Measurements from ENCODE around the gene SNX3. TPM values are rescaled to one million over a fixed set of nuclear protein-coding genes. Genes with fewer than 3 reads are reported as not detected.
"Not testable (repeated sequence)": the region's sequence is repeated elsewhere in the genome, so short reads cannot be mapped to it uniquely, and the experiment has no call there.

Gene SNX3
- total RNA-seq, 2 experiments from 2014 or later, result 59.9 to 65.7 TPM

DNA sequence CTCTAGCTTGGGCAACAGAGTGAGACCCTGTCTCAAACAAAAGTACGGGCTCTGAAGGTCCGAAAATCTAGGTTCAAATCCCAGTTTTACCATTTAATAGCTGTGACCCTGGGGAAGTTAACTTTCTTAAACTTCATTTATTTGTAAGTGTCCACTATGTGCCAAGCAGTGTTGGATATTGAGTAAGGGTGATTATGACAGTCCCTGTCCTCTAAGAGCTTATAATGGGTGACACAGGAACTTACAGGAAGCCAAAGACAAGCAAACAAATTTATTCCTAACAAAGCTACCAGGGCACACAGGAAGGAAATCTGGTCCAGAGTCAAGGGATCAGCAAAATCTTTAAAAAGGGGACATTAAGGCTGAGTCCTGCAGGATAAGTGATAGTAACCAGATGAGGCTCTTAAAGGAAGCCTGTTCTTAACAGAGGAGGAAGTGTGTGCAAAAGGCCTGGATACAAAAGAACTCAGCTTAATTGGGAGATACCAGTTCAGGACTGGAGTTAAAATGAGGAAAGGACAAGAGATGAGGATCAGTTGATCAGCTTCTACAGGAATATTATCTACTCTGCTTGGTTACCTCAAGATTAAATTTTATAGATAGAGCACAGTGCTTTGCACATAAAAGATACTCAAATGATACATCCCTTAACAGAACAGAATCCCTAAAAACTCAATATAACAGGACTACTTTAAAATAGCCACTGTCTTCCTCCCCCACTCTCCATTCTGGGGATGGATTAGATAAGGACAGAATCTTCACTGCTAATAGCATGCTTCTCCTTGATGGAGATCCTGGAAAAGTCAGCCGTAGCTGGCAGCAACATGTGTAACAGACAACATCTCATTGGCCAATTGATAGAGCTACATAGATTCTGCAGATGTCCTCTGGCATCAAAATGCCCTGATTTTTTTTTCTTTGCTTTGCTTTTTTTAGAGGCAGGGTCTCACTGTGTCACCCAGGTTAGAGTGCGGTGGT is 6.1 kb downstream of the SNX3 start:
- intact Hi-C loops (cut with micrococcal nuclease), result no loop called here
- no peak for DNase-seq
- Mint-ChIP-seq H3K27me3 (ENCODE audit: low read depth) (no peaks in the 10 kb centered on the region), H3K9me3 (no peaks in the 10 kb centered on the region), H3K27ac (no peak overlapping the region), H3K36me3 (ENCODE audit: low read depth) (peaks cover 9% of the 10 kb centered on the region), H3K4me1 (ENCODE audit: low read depth) (peaks cover 55% of the 10 kb centered on the region), H3K4me3 (no peak overlapping the region)
- CTCF ChIA-PET, result interaction anchor here (0.6 to 1.1 kb wide), 3 partner anchors 8 to 364 kb away, joined by 3 read pairs; no protein-coding TSS in a partner anchor

DNA sequence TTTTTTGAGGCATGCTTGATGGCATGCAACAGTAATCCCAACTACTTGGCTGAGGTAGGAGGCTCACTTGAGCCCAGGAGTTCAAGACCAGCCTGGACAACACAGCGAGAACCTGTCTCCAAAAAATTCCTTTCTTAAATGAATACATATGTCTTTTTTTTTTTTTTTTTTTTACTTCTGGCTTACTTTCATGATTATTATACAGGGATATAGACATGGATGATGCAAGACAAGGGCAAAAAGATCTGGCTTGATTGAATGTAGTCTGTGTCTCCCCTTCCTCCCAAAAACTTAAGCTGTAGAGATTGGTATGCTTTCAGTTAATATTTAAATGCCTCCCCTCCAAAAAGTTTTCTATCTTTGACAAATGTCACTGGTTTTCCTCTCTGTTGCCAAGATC is 7.6 kb downstream of the SNX3 start:
- H3K27me3 Mint-ChIP-seq (ENCODE audit: low read depth), result no peaks in the 10 kb centered on the region
- CTCF ChIA-PET, result interaction anchor here (0.6 kb wide), 1 partner anchor 97 kb away, joined by 4 read pairs; no protein-coding TSS in a partner anchor
- no peaks in the 10 kb centered on the region for H3K9me3 Mint-ChIP-seq
- peaks cover 10% of the 10 kb centered on the region for H3K36me3 Mint-ChIP-seq (ENCODE audit: low read depth)
- H3K27ac Mint-ChIP-seq, result no peak overlapping the region
- no peak overlapping the region for H3K4me3 Mint-ChIP-seq
- no peak for DNase-seq
- intact Hi-C loops (cut with micrococcal nuclease), result no loop called here
- H3K4me1 Mint-ChIP-seq (ENCODE audit: low read depth), result peaks cover 54% of the 10 kb centered on the region

DNA sequence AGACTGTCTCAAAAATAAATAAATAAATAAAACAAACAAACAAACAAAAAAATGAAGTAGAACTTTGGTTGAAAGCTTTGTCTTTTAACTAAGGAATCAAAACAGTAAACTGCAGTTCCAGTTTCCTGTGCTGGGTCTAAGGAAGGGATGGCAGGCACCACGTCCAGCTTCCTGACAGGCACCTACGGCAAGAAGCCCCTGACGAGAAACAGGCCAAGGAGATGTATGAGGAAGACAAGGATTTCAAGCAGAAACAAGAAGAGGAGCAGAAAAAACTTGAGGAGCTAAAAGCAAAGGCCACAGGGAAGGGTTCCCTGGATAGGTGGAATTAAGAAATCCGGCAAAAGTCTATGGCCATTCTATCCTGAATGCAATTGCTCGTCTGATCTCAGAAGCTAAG is 8.8 kb downstream of the SNX3 start:
- H3K36me3 Mint-ChIP-seq (ENCODE audit: low read depth), result peaks cover 14% of the 10 kb centered on the region
- H3K9me3 Mint-ChIP-seq, result no peaks in the 10 kb centered on the region
- peaks cover 55% of the 10 kb centered on the region for H3K4me1 Mint-ChIP-seq (ENCODE audit: low read depth)
- no peaks in the 10 kb centered on the region for H3K27me3 Mint-ChIP-seq (ENCODE audit: low read depth)
- intact Hi-C loops (cut with micrococcal nuclease), result no loop called here
- DNase-seq, result no peak
- H3K27ac Mint-ChIP-seq, result no peak overlapping the region
- no peak overlapping the region for H3K4me3 Mint-ChIP-seq
- CTCF ChIA-PET, result interaction anchor here (0.6 to 2.0 kb wide), 4 partner anchors 9 to 271 kb away, joined by 3 to 9 read pairs (median 4); partner anchors contain the start of gene SNX3

GRCh38 chr6:108251252-108251651 is 9.6 kb downstream of the SNX3 start:
- Mint-ChIP-seq H3K4me3 (no peak overlapping the region), H3K4me1 (ENCODE audit: low read depth) (peaks cover 50% of the 10 kb centered on the region), H3K27ac (no peak overlapping the region), H3K9me3 (no peaks in the 10 kb centered on the region), H3K36me3 (ENCODE audit: low read depth) (peaks cover 20% of the 10 kb centered on the region), H3K27me3 (ENCODE audit: low read depth) (no peaks in the 10 kb centered on the region)
- CTCF ChIA-PET, result interaction anchor here (2.0 kb wide), 1 partner anchor 9 kb away, joined by 9 read pairs; the partner anchor contains the start of gene SNX3
- no peak for DNase-seq
- intact Hi-C loops (cut with micrococcal nuclease), result no loop called here

DNA sequence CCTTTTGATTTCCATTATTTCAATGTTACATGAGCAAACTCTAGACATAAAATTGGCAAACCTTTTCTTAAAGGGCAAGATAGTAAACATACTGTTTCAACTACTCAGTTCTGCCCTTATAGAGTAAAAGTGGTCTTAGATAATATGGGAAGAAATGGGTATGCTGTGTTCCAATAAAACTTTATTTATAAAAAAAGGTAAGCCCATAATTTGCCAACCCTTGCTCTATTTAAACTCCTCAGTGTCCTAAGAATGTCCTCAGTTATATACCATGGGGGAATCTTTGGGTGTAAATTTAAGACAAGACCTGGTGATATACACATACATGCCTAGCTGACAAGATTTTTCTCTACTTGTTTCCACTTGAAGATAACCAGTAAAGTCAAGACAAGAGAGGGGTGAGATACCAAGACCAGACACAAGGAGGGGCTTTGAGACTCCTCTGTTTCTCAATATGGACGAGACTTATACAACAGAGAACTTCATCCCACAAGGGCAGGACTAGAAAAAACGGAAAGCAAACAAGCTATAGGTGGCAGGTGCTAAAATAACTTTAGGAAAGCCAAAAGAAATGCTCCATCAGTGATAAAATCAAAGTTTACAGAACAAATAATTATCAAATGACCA is 10.5 kb downstream of the SNX3 start:
- Mint-ChIP-seq H3K27ac (no peak overlapping the region), H3K4me3 (no peak overlapping the region), H3K4me1 (ENCODE audit: low read depth) (peaks cover 49% of the 10 kb centered on the region), H3K9me3 (peaks cover 3% of the 10 kb centered on the region), H3K27me3 (ENCODE audit: low read depth) (no peaks in the 10 kb centered on the region), H3K36me3 (ENCODE audit: low read depth) (peaks cover 27% of the 10 kb centered on the region)
- DNase-seq, result peak; percentile 12
- CTCF ChIA-PET, result interaction anchor here (0.7 kb wide), 1 partner anchor 152 kb away, joined by 3 read pairs; no protein-coding TSS in a partner anchor
- intact Hi-C loops (cut with micrococcal nuclease), result no loop called here

GRCh38 chr6:108247965-108248536 is 12.8 kb downstream of the SNX3 start:
- Mint-ChIP-seq H3K36me3 (ENCODE audit: low read depth) (peaks cover 36% of the 10 kb centered on the region), H3K27ac (no peak overlapping the region), H3K27me3 (ENCODE audit: low read depth) (no peaks in the 10 kb centered on the region), H3K9me3 (peaks cover 3% of the 10 kb centered on the region), H3K4me3 (no peak overlapping the region), H3K4me1 (ENCODE audit: low read depth) (peaks cover 43% of the 10 kb centered on the region)
- no peak for DNase-seq
- CTCF ChIA-PET, result interaction anchor here (0.9 kb wide), 1 partner anchor 12 kb away, joined by 4 read pairs; the partner anchor contains the start of gene SNX3
- intact Hi-C loops (cut with micrococcal nuclease), result no loop called here

GRCh38 chr6:108245095-108245494 is 15.7 kb downstream of the SNX3 start:
- Mint-ChIP-seq H3K4me1 (ENCODE audit: low read depth) (peaks cover 36% of the 10 kb centered on the region), H3K36me3 (ENCODE audit: low read depth) (peaks cover 50% of the 10 kb centered on the region), H3K9me3 (peaks cover 11% of the 10 kb centered on the region)
- H3K27ac Mint-ChIP-seq; H3K27me3 Mint-ChIP-seq (ENCODE audit: low read depth); intact Hi-C loops (cut with micrococcal nuclease); H3K4me3 Mint-ChIP-seq; DNase-seq; CTCF ChIA-PET: not testable (repeated sequence)

GRCh38 chr6:108243836-108244235 is 17.0 kb downstream of the SNX3 start:
- H3K27ac Mint-ChIP-seq, result no peak overlapping the region
- CTCF ChIA-PET, result no interaction called here
- H3K4me1 Mint-ChIP-seq (ENCODE audit: low read depth), result peaks cover 33% of the 10 kb centered on the region

GRCh38 chr6:108242721-108243120 is 18.1 kb downstream of the SNX3 start:
- no peak overlapping the region for H3K27ac Mint-ChIP-seq
- no peak overlapping the region for H3K4me3 Mint-ChIP-seq
- H3K27me3 Mint-ChIP-seq (ENCODE audit: low read depth), result no peaks in the 10 kb centered on the region
- intact Hi-C loops (cut with micrococcal nuclease), result no loop called here
- CTCF ChIA-PET, result no interaction called here
- peaks cover 11% of the 10 kb centered on the region for H3K9me3 Mint-ChIP-seq
- peaks cover 52% of the 10 kb centered on the region for H3K36me3 Mint-ChIP-seq (ENCODE audit: low read depth)
- peaks cover 28% of the 10 kb centered on the region for H3K4me1 Mint-ChIP-seq (ENCODE audit: low read depth)
- no peak for DNase-seq

More at GRCh38 chr6:108243836-108244235, 17.0 kb downstream of the SNX3 start:
- no peak for DNase-seq
- Mint-ChIP-seq H3K9me3 (peaks cover 11% of the 10 kb centered on the region), H3K27me3 (ENCODE audit: low read depth) (no peaks in the 10 kb centered on the region), H3K36me3 (ENCODE audit: low read depth) (peaks cover 55% of the 10 kb centered on the region), H3K4me3 (no peak overlapping the region)
- intact Hi-C loops (cut with micrococcal nuclease), result no loop called here

GRCh38 chr6:108242259-108242658 is 18.6 kb downstream of the SNX3 start:
- CTCF ChIA-PET, result interaction anchor here (0.6 to 1.5 kb wide), 2 partner anchors 250 to 745 kb away, joined by 3 to 7 read pairs; no protein-coding TSS in a partner anchor
- Mint-ChIP-seq H3K36me3 (ENCODE audit: low read depth) (peaks cover 52% of the 10 kb centered on the region), H3K27me3 (ENCODE audit: low read depth) (no peaks in the 10 kb centered on the region), H3K4me1 (ENCODE audit: low read depth) (peaks cover 27% of the 10 kb centered on the region), H3K27ac (no peak overlapping the region), H3K4me3 (no peak overlapping the region), H3K9me3 (peaks cover 11% of the 10 kb centered on the region)
- no peak for DNase-seq
- intact Hi-C loops (cut with micrococcal nuclease), result no loop called here

DNA sequence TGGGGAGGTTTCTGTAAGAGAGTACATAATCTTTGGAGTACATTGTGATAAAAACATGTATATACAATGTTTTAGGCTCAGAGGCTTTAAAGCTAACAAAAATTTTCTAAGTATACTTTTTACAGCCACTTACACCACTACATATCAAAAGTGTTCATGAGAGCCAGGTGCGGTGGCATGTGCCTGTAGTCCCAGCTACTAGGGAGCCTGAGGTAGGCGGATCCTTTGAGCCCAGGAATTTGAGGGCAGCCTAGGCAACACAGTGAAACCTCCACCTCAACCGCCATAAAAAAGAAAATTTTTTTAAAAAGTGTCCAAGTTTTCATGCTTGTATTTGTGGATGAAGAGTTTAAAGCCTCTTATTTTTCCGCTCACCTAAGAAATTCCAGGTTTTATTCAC is 22.5 kb downstream of the SNX3 start:
- DNase-seq, result no peak
- CTCF ChIA-PET, result no interaction called here
- no peak overlapping the region for H3K27ac Mint-ChIP-seq
- no peaks in the 10 kb centered on the region for H3K27me3 Mint-ChIP-seq (ENCODE audit: low read depth)
- intact Hi-C loops (cut with micrococcal nuclease), result no loop called here
- H3K9me3 Mint-ChIP-seq, result peaks cover 7% of the 10 kb centered on the region
- H3K4me1 Mint-ChIP-seq (ENCODE audit: low read depth), result peaks cover 18% of the 10 kb centered on the region
- H3K36me3 Mint-ChIP-seq (ENCODE audit: low read depth), result peaks cover 44% of the 10 kb centered on the region
- H3K4me3 Mint-ChIP-seq, result no peak overlapping the region

DNA sequence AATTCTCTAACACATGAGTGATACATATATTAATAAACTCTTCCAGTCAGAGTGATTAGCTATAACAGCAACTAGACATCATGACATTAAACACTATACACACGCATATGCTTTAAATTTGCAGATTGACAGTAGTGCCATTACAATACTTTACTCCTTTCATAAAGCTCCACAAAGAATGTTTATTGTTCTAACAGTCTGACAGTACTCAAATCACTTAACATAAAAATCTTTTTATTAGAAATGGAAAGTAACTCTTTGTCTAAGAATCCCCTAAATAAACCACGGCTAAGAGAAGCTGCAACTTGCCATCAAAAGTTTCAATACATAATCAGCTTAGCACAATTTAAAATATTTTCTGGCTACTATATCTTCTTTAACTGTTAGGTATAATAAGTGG is 24.0 kb downstream of the SNX3 start:
- CTCF ChIA-PET, result interaction anchor here (1.4 kb wide), 1 partner anchor 255 kb away, joined by 4 read pairs; no protein-coding TSS in a partner anchor
- Mint-ChIP-seq H3K27ac (no peak overlapping the region), H3K36me3 (ENCODE audit: low read depth) (peaks cover 31% of the 10 kb centered on the region), H3K27me3 (ENCODE audit: low read depth) (no peaks in the 10 kb centered on the region), H3K4me3 (no peak overlapping the region), H3K4me1 (ENCODE audit: low read depth) (peaks cover 10% of the 10 kb centered on the region), H3K9me3 (no peaks in the 10 kb centered on the region)
- DNase-seq, result no peak
- intact Hi-C loops (cut with micrococcal nuclease), result no loop called here

Measured in activated naive CD4-positive, alpha-beta T cell treated with anti-CD3 and anti-CD28 coated beads for 36 hours (primary cell).